ENCODE measurements around the gene GAREM1.
"Not testable (repeated sequence)": the region's sequence is repeated elsewhere in the genome, so short reads cannot be mapped to it uniquely, and the experiment has no call there.

The GAREM1 gene

DNA sequence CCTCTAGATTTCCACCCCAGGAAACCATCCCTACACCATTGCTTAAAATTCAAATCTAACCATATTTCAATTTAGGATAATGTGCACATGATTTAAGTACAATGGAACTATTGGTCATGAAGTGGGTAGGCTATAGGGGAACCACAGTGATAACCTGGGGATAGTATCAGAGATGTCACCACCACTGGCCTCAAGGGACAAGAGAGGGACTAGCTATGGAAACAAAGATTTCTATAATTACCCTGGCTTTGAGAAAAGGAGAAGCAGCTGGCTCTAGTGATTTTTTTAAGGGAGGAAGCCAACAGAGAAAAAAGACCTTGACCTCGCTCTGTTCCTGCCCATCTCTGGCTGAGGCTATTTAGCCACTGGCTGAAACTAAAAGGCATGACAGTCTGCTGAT is 148.9 kb downstream of the GAREM1 start:
- DNase-seq, result no peak

DNA sequence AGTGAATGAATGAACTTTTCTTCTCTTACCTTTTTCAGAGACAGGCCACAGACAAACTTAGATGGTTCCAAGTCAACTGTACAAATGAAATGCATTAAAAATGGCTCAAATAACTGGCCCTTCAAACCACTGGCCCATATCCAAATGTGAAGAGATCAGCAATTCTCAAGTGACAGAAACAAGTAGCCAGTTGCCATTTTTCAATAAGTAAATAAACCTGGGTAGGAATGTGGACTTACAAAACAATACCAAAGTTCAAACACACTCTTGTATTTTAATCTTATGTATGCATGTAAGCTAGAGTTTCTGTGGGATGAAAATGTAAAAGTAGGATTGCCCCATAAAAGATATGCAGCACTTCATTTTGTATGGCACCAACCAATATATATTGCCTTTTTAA is 151.6 kb downstream of the GAREM1 start:
- no peak for DNase-seq

- DNase-seq, result no peak
Observed at GRCh38 chr18:32318581-32318980, 152.1 kb downstream of the GAREM1 start.

- DNase-seq, result no peak
Observed at GRCh38 chr18:32317651-32318050, 153.0 kb downstream of the GAREM1 start.

DNA sequence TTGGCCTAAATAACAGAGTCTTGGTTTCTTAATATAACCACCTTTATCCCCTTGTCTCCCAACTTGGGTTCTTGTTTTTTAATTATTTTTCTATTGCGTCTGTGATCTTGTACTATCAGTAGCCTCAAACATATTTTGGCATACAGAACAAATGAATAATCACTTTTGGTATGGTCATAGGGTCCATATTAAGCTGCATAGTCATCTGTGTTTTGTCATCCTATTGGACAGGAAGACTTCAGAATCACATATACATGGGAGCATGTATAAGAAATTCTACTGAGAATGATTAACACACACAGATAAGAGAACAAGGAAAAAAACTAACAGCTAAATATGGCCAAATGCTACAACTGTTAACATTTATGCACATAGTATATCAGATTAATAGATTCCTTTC is 154.8 kb downstream of the GAREM1 start:
- no peak for DNase-seq

DNA sequence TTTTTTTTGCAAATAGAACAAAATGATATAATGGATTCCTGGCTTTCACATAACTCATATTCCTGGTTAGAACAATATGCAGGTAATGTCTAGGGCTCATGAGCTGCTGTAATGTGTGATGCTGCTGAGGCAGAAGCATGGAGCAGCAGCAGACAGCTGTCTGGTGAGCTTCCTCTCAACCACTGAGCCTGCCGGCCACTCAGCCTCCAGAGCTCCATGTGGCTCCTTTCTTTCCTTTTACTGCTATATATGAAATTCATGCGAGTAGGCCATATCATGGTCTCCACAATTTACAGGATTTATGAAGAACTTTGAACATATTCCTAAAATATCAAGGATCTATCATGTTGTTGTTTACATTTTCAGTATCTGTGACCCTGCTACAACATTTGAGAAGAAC is 159.9 kb downstream of the GAREM1 start:
- no peak for DNase-seq

- no peak for DNase-seq
Observed at GRCh38 chr18:32310101-32310500, 160.6 kb downstream of the GAREM1 start.

- DNase-seq, result no peak
Observed at GRCh38 chr18:32308493-32309120, 162.1 kb downstream of the GAREM1 start.

DNA sequence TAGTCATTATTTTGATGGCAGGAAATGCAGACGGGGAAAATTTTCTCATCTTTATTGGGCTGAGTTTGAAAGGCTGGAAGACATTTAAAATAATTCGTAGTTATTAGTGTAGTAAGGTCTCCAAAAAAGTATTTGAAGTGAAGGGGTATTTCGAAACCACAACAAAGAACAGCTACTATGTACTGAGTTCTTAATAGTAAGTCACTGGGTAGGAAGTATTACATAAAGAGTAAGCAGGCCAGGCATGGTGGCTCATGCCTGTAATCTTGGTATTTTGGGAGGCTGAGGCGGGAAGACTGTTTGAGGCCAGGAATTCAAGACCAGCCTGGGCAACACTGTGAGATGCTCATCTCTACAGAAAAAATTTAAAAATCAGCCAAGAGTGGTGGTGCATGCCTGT is 167.3 kb downstream of the GAREM1 start:
- DNase-seq, result no peak

DNA sequence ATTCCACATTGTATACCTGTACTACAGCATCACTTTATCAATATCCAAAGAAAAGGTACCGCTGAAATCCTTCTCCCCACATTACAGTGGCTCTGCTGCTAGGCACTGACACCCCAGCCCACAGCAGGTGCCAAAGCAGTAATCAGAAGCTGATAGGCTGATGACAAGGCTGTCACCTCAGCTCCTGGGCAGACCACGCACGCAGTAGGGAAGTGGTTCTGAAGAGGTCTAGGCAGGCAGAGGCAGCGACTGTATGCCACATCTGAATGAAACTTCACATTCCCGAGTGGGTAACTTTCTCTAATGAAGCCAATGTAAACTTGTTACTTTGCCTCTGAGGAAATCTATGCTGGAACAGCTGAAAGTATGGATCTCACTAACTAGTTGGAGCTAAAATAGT is 167.9 kb downstream of the GAREM1 start:
- no peak for DNase-seq

DNA sequence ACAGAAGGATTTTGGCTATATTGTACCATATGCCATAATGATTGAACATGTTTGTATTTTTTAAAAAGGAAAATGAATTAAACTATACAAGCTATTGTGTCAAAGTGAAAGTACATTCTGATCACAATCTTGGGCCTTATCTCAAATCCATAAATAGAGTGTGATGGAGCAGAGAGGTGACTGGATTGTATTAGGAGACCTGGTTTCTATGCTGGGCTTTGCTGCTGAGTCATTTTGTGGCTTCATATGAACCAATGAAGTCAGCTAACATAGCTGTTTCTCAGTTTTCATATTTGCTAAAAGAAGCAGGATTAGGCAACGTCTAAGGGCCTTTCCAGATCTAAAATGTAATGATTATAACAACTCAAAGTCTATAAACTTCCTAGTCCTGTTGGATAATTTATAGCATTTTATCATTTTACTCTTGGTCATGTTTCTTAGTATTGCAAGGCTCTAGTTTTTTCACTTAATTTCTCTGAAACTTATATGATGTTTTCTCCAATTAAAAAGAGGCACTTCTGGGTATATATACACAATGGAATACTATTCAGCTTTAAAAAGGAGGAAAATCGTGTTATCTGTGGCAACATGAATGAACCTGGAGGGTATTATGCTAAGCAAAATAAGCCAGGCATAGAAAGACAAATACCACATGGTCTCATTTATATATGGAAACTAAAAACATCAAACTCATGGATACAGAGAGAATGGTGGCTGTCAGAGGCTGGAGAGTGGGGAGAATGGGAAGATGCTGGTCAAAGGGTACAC is 168.5 kb downstream of the GAREM1 start:
- no peak for DNase-seq

GRCh38 chr18:32301361-32301760 is 169.3 kb downstream of the GAREM1 start:
- DNase-seq, result no peak

- no peak for DNase-seq
Observed at GRCh38 chr18:32300914-32301313, 169.8 kb downstream of the GAREM1 start.

DNA sequence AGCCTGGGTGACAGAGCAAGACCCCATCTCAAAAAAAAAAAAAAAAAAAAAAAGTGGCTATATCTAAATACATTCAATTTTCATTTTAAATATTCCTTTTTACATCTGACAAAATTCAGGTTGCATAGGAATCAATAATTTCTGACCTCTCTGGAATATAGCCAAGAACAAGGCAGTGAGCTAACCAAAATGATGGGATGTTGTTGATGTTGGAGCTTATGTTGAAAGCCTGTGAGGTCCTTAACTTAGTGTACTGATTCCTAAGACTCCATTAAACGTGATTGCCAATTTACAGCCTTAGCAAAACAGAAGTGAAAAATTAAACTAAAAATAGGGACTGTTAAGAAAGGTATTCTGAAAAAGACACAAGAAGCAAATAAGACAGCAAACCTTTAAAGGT is 171.2 kb downstream of the GAREM1 start:
- no peak for DNase-seq

DNA sequence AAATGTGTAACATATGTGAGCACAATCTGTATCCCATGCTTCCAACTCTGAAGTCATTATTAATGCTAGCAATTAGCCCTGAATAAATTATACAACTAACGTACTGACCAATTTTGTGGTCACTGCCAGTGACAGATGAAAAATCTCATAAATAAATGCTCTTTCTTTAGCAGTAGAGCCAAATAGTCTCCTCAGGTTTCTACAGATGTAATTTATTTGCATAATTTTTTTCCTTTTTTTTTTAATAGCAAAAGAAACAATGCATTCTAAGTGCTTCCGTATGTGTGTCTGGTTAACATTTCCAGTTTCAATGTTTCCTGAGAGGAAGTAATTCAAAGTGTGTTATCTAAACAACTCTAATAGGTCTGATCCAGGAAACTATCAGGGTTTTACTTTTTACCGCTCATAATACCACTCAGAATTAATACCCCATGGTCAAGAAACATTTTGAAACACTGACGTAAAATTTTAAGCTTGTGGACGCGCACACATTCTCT is 172.5 kb downstream of the GAREM1 start:
- no peak for DNase-seq

- no peak for DNase-seq
Observed at GRCh38 chr18:32297579-32298170, 173.0 kb downstream of the GAREM1 start.

DNA sequence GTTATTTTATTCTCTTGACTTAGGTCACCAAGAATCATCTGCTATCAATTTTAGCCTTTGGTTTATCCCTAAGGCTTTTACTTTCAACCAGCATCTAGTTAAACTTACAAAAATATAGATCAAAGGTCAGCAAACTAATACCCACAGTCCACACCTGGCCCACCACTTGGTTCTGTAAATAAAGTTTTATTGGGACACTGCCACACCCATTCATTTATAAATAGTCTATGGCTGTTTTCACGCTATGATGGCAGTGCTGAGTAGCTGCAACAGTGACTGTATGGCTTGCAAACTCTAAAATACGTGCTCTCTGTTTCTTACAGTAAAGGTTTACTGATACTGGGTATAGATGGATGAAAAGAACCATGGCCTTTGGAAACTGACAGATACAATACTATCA is 173.8 kb downstream of the GAREM1 start:
- no peak for DNase-seq

DNA sequence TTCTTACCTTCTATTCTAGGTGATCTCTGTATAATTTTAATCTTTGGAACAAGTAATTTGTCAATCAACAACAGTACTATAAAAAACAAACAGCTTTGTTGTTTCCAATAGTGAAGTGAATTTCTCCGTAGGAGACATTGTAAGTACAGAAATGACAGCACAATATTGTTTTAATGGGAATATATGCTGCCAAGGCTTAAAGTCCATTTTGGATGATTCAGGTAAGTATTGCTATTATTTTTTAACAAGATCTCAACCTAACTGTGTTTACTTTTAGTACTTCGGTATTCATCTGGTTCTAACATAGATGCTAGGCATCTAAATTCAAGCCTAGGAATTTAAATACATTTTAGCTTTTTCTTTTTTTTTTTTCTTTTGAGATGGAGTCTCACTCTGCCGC is 175.1 kb downstream of the GAREM1 start:
- DNase-seq, result no peak

- DNase-seq, result no peak
Observed at GRCh38 chr18:32293107-32293506, 177.6 kb downstream of the GAREM1 start.

GRCh38 chr18:32291623-32292022 is 179.1 kb downstream of the GAREM1 start:
- DNase-seq, result not testable (repeated sequence)

- no peak for DNase-seq
Observed at GRCh38 chr18:32290810-32291209, 179.9 kb downstream of the GAREM1 start.

DNA sequence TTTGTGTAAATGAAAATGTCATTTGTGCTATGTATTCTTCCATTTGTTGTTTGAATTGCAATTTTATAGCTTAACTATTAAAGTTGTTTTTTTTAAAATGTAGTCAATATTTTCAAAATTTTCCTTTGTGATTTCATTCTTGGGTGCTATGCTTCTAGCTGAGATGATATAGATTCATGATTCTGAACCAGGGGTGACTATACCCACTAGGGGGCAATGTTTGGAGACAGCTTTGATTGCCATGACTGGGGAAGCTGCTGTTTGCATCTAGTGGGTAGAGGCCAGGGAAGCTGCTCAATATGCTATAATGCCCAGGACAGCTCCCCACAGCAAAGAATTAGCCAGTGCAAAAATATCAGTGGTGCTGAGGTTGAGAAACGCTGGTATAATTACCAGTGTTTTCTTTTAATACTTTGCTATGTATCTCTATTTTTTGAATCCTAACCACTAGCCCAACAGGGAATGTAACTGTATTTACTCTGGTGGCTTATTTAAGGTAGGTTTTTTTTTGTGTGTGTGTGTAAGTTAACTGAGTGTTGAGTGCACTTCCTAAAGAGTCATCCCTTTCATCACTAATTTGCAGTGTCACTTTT is 181.1 kb downstream of the GAREM1 start:
- DNase-seq, result peak; percentile 5

DNA sequence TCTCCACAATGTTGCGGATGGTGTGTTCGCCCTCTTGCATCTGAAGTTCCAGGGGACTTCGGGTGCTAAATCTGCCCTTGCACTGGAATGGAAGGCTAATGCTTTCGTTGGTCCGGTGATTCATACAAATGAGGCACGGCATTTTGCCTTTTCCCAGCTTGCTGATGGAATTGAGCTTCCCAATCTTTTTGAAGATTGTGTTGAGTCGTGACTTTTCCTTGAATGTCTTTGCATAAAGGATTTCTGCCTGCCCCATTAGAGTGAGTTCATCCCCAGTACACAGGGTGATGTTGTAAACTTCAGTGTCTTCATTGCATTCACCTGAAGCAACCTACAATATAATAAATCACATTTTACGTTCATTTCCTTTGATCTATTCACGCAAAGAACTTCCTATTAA is 182.8 kb downstream of the GAREM1 start:
- no peak for DNase-seq

DNA sequence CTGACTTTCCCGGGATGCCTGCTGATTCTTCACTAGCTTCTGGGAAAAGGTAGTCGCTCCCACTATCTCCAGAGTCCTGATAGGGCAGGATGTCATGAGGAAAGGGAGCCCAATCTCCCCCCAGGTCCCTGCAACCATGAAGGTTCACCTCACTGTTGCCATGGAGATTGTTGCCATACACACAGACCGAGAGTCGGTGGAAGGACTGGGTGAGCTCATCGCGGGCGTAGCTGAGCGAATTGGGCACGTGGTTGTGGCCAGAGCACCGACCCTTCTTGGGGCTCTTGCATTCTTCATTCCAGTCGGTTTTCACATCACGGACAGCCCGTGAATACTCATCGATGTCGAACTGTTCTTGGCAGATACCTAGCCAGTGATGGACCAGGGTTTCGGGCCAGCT is 183.4 kb downstream of the GAREM1 start:
- no peak for DNase-seq

Measured in NCI-H187 treated with DMSO at 0.1 percent for 48 hours (cell line).